Fibroblast of the aortic adventitia (primary cell): Measurements from ENCODE around the gene ZNF639. TPM values are rescaled to one million over a fixed set of nuclear protein-coding genes. Genes with fewer than 3 reads are reported as not detected.
"Not testable (repeated sequence)": the region's sequence is repeated elsewhere in the genome, so short reads cannot be mapped to it uniquely, and the experiment has no call there.

Experiments
- DNase-seq: peaks from one replicate; pipeline ENCODE4 v3.0.0-alpha.2; 2010; ENCODE audit warnings: low read depth
- H3K4me3 ChIP-seq: 2 replicates; pipeline ENCODE4 v1.5.1; 2011; ENCODE audit warnings: low read depth, mild to moderate bottlenecking, control low read depth, low read length, moderate library complexity
- total RNA-seq: library from RNA; depleted of rRNA; stranded (reverse); fragments of >200 nt; gene quantifications from 2 replicates; pipeline ENCODE4 v1.2.3, GENCODE V29; 2012; ENCODE audit warnings: low replicate concordance
- TF ChIP-seq, protein P1 (sequence below): IDR thresholded peaks from 2 replicates; pipeline ENCODE4 v1.5.1; 2011; ENCODE audit warnings: mild to moderate bottlenecking, low read length, control low read depth, inconsistent platforms; ENCODE audit not compliant: insufficient read depth

Gene ZNF639, protein sequence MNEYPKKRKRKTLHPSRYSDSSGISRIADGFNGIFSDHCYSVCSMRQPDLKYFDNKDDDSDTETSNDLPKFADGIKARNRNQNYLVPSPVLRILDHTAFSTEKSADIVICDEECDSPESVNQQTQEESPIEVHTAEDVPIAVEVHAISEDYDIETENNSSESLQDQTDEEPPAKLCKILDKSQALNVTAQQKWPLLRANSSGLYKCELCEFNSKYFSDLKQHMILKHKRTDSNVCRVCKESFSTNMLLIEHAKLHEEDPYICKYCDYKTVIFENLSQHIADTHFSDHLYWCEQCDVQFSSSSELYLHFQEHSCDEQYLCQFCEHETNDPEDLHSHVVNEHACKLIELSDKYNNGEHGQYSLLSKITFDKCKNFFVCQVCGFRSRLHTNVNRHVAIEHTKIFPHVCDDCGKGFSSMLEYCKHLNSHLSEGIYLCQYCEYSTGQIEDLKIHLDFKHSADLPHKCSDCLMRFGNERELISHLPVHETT
- total RNA-seq: 39.9 and 55.8 TPM in 2 replicates

DNA sequence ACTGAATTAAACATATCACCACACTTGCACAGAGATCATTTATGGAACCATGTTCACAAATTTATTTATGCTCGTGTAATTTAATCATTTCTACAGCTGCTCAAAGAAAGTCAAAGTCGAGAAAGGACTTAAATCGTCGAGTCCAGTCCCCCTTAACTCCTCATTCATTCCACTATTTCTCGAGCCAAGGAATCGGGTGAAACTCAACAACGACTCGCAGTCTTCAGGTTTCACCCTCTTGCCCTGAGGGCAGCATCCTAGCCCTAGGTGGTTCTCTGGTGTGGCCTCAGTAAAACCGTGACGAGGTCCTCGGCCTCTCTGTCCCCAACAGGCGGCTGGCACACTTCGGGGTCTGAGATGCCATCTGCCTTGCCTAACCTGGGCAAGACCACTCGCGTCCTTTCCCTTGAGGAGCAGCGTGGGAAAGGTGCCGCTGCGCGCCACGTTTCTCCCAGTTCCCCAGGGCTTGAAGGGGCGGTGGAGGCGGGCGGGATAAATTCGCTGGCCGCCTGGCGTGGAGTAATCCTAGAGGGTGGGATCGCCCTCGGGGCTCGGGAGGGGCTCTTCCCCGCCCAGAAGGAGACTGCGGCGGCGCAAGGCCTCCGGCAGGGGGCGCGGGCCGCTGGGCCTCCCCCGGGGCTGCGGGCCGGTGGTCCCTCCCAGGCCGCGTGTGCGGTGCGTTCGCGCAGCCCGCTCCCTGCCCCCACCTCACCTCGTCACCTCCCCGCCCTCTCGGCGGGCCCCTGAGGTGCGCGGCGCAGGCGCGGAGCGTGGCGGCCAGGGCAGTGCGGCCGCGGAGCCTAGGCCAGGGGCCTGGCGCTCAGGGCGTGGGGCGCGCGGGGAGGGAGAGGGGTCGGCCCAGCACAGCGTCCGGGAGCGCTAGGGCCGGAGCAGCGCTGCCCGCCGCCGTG is at the start of gene ZNF639:
Gene ZNF639, plus strand, starts transcription at position 746 of the 911 bp plus-strand sequence. CDS start 5,263 bp downstream, outside the sequence.
- DNase-seq: peak; percentile 82
- H3K4me3 ChIP-seq: peak within 1 kb of the TSS; percentile 73
- TF ChIP-seq, protein P1, sequence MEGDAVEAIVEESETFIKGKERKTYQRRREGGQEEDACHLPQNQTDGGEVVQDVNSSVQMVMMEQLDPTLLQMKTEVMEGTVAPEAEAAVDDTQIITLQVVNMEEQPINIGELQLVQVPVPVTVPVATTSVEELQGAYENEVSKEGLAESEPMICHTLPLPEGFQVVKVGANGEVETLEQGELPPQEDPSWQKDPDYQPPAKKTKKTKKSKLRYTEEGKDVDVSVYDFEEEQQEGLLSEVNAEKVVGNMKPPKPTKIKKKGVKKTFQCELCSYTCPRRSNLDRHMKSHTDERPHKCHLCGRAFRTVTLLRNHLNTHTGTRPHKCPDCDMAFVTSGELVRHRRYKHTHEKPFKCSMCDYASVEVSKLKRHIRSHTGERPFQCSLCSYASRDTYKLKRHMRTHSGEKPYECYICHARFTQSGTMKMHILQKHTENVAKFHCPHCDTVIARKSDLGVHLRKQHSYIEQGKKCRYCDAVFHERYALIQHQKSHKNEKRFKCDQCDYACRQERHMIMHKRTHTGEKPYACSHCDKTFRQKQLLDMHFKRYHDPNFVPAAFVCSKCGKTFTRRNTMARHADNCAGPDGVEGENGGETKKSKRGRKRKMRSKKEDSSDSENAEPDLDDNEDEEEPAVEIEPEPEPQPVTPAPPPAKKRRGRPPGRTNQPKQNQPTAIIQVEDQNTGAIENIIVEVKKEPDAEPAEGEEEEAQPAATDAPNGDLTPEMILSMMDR: peak; percentile 66

DNA sequence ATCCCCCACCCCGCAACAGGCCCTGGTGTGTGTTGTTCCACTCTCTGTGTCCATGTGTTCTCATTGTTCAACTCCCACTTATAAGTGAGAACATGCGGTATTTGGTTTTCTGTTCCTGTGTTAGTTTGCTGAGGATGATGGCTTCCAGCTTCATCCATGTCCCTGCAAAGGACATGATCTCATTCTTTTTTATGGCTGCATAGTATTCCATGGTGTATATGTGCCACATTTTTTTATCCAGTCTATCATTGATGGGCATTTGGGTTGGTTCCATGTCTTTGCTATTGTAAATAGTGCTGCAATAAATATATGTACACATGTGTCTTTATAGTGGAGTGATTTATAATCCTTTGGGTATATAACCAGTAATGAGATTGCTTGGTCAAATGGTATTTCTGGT is 48.4 kb upstream of the ZNF639 start:
- not testable (repeated sequence) for DNase-seq, H3K4me3 ChIP-seq

DNA sequence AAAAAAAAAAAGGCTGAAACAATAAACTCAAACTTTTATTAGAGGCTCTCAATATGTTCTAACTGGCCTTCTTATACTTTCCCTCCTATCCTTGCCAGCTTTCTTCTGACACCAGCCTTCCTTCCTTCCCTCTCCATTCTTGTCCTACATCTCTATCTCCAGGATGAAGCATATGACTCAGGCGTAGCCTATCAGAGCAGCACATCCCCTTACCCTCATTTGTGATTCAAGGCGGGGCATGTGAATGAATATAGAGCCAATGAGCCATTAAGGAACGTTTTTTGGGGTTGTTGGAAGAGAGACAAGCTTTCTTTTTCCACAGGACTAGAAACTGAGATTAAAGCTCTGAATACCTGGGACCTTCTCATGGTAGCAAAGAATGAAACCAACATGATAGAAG is 46.8 kb upstream of the ZNF639 start:
- H3K4me3 ChIP-seq: no peak overlapping the region
- TF ChIP-seq, protein P1: no peak
- DNase-seq: no peak

DNA sequence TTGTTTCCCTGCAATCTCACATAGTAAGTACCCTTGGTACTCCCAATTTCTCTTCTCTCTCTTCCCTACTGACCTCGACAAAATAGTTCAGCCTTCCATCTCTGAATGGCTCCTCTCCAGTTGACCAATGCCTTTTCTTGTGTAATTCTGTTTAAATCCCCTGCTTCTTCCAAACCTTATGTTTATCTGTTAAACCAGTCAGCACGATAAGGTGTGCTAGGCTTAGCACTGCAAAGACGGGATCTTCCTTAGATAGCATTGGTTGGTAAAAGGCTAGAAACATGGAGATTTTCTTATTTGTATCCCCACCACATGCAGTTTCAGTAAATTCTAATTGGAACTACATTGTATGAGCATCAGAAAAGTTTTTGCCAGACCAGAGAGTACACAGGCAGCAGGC is 46.1 kb upstream of the ZNF639 start:
- TF ChIP-seq, protein P1: no peak
- no peak for DNase-seq
- no peak overlapping the region for H3K4me3 ChIP-seq

DNA sequence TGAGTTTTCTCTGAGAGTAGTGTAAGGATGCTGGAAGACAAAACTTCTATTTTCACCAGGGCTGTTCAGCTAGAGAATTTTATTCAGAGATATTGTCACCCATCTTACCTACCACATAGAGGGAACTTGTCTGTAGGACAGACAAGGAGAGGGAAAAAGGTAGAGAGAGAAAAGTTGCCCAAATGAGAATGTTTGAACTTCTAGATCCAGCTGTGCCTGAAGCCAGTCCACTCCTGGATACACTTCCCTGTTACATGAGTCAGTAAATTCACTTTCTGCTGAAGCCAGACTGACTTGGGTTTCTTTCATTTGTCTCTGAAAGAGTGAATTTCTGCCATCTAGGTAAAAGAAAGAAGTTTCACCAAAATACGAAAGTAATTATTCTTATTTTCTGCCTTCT is 44.7 kb upstream of the ZNF639 start:
- DNase-seq: no peak
- H3K4me3 ChIP-seq: no peak overlapping the region
- TF ChIP-seq, protein P1: no peak

DNA sequence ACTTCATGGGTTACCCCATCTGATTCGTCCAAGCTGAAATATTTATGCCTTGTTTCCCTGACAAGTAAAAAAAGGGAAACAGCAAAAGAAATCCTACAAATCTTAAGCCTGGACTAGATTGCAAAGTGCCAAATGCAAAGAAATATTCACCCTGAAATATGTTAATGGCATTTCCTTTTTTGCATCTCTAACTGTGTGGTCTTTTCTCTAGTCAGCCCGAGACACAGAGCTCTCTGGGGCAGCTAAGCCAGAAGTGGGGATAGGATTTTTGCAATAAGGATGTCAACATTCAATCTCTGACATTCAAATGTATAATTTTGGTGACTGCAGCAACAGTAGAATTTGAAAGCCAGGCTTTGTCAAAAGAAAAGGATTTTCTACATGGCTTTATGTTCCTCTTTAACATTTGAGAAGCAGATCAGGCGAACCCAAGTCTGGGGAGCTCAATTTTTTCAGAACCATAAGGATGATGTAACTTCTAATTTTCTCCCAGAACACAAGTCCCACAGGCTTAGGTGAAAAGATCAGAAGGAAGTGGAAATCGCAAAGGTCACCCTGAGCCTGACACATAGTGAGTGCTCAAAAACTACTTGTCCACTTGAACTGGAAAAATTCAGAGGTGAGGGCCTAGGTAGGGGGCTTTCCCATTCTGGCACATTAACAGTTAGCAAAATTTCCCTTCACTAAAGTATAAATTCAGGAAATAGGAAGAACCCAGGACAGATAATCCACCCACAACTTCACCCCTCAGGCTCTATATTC is 43.7 kb upstream of the ZNF639 start:
- no peak overlapping the region for H3K4me3 ChIP-seq
- DNase-seq: no peak
- TF ChIP-seq, protein P1: no peak
